Middle frontal gyrus (tissue), 1 donor: ENCODE results near the gene MFSD12.
A peak's percentile ranks its signal among the peaks of the same experiment; 100 is the strongest.
"Not testable (repeated sequence)": the region's sequence is repeated elsewhere in the genome, so short reads cannot be mapped to it uniquely, and the experiment has no call there.

Experiments
- DNase-seq: peaks from one replicate; pipeline ENCODE4 v3.0.0-alpha.2; 2015; ENCODE audit warnings: low spot score; ENCODE audit errors: extremely low spot score

Gene MFSD12

DNA sequence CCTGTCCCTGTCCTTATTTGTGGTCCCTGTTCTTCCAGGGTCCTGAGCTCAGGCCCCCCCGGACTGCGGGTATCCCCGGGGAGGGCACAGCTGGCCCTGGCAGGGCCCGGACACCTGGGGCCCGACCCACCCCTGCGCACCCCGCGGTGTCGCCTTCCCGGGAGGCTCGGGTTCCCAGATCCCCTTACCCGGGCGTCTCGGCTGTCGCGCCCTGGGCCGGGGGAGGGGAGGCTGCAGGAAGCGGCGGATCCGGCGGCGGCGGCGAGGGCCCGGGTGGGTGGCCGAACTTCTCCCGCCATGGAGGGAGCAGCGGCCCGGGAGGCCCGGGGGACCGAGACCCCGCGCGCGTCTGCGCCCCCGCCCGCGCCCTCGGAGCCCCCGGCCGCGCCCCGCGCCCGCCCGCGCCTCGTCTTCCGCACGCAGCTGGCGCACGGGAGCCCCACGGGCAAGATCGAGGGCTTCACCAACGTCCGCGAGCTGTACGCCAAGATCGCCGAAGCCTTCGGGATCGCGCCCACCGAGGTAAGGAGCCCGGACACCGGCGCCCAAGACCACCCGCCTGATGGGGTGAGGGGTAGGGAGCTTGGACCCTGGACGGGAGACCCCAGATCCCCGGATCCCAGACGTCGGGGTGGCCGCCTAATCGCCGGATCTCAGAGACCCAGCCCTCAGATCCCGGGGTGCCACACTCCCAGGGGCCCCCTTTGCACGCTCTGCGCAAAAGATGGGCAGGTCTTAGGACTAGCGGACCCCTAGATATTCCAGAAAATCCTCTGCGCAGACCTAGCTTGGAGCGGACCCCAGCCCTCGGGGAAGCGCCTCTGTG lies 28.1 kb upstream of the MFSD12 start, which contains the start of gene GIPC3:
TSS of gene GIPC3 (plus strand) at position 178 of the 826 bp plus-strand sequence. CDS start at position 298, 120 bp downstream.
- DNase-seq: no peak

DNA sequence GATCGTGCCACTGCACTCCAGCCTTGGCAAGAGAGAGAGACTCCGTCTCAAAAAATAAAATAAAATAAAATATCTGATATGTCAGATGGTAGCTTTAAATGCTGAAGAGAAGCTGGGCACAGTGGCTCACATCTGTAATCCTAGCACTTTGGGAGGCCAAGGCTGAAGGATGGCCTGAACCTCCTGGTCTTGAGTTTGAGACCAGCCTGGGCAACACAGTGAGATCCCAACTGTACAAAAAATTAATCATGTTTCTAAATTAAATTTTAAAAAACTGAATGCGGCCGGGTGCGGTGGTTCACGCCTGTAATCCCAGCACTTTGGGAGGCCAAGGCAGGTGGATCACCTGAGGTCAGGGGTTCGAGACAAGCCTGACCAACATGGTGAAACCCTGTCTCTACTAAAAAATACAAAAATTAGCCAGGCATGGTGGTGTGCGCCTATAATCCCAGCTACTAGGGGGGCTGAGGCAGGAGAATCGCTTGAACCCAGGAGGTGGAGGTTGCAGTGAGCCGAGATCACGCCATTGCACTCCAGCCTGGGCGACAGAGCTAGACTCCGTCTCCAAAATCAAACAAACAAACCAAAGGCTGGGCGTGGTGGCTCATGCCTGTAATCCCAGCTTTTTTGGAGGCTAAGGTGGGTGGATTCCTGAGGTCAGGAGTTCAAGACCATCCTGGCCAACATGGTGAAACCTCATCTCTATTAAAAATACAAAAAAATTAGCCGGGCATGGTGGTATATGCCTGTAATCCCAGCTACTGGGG lies 26.8 kb upstream of the MFSD12 start:
- DNase-seq: not testable (repeated sequence)

DNA sequence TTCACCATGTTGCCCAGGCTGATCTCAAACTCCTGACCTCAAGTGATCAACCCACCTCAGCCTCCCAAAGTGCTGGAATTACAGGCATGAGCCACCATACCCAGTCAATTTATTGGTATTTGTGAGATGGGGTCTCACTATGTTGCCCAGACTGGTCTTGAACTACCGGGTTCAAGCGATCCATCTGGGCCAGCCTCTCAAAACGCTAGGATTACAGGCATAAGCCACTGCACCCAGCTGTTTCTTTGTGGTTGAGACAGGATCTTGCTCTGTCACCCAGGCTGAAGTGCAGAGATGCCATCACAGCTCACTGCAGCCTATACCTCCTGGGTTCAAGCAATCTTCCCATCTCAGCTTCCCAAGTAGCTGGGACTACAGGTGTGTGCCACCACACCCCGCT lies 24.4 kb upstream of the MFSD12 start:
- DNase-seq: not testable (repeated sequence)

DNA sequence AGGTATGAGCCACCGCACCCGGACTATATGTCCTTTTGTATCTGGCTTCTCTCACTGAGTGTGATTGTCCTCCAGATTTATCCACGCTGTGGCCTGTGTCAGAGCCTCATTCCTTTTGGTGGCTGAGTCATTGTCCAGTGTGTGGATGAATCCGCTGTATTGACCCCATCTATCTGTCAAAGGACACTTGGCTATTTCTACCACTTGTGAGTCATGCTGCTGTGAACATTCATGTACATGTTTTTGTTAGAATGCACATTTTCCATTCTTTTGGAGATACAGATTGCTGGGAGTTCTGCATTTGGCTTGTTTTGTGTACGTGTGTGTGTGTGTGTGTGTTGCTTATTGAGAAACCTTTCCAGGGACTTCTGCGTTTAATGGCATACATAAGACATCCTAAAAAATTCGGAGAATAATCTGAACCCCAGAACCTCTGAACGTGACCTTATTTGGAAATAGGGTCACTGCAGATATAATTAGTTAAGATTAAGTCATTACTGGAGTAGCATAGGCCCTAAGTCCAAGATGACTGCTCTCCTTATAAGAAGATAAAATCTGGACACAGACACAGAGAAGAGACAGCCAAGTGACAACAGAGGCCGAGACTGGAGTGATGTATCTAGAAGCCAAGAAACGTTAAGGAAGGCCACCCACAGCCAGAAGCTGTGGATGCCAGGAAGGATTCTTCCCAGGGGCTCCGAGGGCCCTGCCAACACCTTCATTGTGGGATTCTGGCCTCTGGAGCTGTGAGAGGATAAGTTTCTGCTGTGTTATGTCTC lies 23.0 kb upstream of the MFSD12 start:
- DNase-seq: no peak

DNA sequence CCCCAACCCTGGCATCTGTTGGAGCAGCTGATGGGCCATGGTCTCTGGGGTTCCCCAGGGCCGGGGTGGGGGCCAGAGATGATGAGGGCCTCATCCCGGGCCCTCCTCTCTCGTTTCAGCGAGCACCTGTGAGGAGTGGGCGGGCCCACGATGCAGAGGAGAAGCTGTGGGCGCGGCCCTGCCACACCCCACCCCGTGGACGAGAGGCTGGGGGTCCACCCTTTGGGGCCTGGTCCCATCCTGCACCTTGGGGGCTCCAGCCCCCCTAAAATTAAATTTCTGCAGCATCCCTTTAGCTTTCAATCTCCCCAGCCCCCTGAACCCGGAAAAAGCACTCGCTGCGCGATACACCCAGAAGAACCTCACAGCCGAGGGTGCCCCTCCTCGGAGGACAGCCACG lies 21.0 kb upstream of the MFSD12 start:
- DNase-seq: no peak

DNA sequence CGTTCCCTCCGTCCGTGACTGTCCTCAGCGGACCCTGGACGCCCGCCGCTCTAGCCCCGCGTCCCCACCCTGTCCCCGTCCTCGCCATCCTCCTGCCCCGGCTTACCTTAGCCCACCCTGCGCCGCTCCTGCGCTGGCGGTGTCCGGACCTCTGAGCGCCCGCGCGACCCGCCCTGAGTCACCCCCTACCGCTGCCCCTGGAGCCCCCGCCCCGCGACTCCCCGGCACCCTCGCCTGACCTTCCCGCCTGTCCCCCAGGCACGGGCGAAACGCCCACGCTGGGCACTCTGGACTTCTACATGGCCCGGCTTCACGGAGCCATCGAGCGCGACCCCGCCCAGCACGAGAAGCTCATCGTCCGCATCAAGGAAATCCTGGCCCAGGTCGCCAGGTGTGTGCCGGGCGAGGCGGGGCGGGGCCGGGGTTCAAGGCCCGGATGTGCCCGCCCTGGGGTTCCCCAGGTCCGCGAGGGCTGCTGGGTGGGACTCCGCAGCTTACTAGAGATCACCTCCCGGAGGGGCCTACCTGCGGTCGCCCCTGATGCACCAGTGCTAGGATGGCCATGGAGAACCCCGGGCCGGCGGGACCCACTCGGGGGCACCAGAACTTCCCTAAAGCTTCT lies 20.4 kb upstream of the MFSD12 start:
- DNase-seq: no peak

DNA sequence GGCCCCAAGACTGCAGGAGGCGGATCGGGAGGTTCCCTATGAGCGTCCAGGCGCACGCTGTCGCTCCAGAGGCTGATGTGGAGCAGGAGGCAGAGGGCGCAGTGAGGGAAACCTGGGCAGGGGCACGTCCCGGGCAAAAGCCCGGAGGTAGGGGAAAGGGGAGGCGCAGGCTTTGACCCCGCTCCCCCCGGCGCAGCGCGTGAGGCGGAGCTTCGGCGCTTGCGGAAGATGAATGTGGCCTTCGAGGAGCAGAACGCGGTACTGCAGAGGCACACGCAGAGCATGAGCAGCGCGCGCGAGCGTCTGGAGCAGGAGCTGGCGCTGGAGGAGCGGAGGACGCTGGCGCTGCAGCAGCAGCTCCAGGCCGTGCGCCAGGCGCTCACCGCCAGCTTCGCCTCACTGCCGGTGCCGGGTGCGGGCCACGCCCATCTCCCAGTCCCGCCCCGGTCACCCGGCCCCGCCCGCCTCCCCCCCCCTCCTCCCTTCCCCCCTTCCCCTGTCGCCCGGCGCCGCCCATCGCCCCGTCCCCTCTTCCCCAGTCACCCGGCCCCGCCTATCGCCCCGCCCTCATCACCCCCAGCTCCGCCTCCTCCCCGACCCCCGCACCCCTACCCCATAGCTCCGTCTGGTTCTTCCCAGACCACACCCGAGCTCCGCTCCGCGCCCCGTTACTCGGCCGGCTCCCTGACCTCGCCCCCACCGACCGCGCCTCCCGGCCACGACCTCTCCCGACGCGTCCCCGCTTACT lies 19.5 kb upstream of the MFSD12 start:
- DNase-seq: peak; percentile 18

DNA sequence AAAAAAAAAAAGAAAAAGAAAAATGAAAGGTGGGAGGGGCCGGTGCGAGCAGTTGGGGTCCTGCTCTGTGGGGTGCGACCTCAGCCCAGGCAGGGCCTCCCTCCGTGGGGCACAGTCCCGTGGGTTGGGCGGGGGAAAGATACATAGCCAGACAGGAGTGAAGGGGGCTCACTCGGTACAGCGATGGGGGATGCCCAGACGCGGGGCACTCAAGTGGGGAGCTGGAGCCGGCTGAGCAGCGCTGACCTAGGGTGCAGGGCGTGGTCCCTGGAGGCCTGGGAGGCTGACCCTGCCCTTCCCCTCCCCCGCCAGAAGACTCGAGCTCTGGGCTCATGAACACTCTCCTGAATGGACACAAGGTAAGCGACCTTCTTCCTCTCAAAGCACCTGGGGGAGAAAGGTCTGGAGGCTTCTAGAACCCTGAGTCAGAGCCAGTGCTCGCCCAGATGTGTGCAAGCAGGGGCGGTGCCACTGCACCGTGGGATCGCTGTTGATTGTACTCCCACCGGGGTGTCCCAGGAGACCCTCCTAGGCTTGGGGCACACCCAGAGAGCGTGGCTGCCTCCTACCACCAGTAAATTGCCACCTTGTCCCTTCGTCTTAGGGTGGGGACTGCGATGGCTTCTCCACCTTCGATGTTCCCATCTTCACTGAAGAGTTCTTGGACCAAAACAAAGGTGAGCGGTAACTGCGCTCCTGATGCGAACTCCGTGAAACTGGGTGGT lies 18.7 kb upstream of the MFSD12 start:
- no peak for DNase-seq

DNA sequence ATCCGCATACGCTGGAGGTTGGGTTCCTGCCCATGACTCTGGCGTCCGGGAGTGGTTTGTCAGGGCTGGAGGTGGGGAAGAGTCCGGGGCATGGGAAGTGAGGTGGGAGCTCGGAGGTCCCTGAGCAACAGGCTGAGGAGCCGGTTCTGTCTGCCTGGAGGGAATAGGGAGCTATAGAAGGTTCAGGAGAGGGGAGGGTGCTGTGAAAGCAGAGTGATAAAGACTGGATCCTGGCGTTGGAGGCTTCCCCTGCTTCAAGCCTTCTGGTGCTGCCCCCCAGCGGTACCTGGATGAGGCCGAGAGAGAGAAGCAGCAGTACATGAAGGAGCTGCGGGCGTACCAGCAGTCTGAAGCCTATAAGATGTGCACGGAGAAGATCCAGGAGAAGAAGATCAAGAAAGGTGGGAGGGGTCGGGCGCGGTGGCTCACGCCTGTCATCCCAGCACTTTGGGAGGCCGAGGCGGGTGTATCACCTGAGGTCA lies 17.9 kb upstream of the MFSD12 start:
- DNase-seq: no peak

DNA sequence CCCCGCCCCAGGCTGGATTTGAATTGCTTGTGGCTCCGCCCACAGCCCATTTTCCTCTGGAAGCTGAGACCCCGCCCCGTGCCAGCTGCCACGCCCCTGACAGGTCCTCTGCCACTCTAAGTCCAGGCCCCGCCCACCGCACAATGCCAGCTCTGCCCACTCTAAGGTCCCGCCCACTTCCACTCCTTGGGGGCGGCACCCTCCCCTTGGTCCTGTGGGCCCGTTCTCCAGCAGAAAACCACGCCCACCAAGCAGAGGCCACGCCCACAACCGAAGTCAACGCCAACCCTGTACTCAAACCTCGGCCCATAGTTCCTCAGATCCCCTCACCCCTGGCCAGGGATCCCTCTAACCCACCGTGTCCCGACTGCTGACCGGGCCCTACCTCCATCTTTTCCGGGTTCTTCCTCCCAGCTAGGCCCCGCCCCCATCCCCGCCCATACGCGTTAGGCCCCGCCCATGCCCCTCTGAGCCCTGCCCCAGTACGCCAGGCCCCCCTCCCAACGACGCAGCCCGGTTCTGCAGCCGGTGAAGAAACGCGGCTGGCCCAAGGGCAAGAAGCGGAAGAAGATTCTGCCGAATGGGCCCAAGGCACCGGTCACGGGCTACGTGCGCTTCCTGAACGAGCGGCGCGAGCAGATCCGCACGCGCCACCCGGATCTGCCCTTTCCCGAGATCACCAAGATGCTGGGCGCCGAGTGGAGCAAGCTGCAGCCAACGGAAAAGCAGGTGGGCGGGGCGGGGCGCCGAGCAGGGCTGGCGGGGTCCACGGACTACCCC lies 16.7 kb upstream of the MFSD12 start:
- DNase-seq: peak; percentile 9

DNA sequence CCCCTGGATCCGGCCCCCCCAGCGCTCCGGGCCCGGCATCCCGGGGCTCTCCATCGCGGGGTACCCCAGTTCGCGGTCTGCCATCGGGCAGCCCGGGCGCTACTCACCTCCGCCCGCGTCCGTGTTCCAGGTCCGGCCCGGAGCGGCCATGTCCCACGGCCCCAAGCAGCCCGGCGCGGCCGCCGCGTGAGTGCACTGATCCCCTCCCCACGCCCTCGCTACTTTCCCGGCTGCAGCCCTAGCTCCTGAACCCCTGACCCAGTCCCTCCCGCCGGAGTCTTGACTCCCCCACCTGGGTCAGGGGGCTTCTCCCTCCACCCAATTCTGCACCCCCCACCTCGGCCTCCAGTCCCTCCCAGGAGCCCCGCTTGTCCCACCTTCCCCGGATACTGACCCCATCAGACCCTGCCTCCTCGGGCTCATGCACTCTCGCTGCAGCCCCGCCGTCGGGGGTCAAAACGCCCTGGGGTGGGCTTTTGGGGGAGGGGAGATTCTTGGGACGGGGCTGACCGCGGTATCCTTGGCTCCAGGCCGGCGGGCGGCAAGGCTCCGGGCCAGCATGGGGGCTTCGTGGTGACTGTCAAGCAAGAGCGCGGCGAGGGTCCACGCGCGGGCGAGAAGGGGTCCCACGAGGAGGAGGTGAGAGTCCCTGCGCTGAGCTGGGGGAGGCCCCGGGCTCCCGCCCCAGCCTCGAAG lies 15.9 kb upstream of the MFSD12 start:
- no peak for DNase-seq

DNA sequence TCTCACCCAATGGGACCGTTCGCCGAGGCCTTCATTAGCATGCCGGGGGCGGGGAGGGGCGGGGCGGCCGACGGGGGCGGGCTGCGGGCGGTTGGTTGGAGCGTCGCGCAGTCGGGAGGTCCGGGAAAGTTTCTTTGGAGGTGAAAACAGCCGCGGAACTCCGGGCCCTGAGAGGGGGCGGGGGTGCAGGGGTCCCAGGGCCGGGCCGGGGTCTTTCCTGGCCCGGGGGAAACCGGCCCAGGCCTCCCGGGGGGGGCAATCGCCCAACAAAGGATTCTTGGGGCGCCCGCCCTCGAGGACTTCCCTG lies 15.4 kb upstream of the MFSD12 start, which contains the start of gene HMG20B:
TSS of gene HMG20B (plus strand) at position 90 of the 307 bp plus-strand sequence. CDS start 366 bp downstream, outside the sequence.
- no peak for DNase-seq

DNA sequence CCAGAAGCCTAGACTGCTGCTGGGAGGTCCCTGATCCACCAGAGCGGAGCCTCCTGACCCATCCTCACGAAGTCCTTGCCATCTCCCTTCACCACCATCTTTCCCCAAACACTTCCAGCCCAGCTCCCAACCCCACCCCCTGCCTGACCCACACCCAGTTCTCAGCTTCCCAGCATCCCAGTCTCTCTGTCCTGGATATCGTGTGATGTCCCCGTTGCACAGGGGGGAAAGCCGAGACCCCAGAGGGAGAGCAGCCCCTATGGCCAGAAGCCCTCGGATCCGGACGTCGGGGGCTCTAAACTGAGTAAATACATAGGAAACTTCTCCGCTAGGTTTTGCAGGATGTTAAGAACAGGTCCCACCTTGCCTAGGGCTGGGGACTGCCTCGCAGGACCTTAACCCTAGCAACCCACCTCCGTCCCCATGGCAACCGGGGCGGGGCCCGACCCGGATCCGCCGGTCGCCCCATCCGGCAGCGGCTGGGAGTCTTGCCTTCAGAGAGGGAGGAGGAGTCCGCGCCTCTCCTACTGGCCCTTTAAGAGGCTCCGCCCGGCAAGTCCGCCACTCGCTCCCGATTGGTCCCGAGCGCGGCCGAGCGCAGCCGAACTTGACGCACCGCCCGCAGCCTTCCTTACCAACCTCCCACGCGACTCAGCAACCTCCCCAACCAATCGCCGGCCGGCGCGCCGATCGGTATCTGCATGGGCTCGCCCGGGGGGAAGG lies 14.9 kb upstream of the MFSD12 start:
- peak; percentile 99 for DNase-seq

DNA sequence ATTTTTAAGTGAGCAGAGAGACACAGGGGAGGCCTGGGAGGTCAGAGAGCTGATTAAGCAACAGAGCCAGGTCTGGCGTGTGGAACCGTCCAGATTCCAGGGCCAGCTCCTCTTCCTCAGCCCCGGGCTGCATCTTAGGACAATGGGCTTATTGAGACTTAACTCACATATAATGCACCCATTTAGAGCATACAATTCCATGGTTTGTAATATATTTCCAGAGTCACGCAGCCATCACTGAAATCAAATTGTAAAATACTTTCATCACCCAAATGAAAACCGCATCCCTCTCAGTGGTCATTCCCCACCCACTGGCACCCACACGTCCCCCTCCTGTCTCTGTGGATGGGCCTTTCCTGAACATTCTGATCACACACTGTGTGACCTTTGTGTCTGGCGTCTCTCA lies 13.2 kb upstream of the MFSD12 start:
- DNase-seq: peak; percentile 5

DNA sequence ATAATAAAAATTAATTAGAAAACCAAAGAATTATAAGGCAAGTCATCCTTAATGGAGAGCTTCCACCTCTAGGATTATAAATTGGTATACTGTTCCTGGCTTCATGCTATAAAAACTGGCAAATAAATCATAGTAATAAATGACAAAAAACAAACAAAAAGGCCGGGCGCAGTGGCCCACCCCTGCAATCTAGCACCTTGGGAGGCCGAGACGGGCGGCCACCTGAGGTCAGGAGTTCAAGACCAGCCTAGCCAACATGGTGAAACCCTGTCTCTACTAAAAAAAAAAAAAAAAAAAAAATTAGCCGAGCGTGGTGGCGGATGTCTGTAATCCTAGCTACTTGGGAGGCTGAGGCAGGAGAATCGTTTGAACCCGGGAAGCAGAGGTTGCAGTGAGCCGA lies 12.7 kb upstream of the MFSD12 start:
- DNase-seq: not testable (repeated sequence)

DNA sequence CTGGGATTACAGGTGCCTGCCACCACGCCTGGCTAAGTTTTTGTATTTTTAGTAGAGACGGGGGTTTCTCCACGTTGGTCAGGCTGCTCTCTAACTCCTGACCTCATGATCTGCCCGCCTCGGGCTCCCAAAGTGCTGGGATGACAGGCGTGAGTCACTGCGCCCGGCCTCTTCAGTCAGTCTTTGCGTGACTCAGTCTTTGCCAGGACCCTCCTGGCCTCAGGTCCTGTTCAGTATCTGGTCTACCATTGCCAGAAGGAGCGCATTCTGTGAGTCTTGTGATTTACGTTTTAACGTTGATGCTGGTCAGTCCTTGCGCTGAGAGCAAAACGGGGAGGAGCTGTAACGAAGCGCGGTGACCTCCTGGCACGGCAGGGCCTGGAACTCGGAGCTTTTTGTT lies 7.8 kb upstream of the MFSD12 start:
- DNase-seq: no peak

DNA sequence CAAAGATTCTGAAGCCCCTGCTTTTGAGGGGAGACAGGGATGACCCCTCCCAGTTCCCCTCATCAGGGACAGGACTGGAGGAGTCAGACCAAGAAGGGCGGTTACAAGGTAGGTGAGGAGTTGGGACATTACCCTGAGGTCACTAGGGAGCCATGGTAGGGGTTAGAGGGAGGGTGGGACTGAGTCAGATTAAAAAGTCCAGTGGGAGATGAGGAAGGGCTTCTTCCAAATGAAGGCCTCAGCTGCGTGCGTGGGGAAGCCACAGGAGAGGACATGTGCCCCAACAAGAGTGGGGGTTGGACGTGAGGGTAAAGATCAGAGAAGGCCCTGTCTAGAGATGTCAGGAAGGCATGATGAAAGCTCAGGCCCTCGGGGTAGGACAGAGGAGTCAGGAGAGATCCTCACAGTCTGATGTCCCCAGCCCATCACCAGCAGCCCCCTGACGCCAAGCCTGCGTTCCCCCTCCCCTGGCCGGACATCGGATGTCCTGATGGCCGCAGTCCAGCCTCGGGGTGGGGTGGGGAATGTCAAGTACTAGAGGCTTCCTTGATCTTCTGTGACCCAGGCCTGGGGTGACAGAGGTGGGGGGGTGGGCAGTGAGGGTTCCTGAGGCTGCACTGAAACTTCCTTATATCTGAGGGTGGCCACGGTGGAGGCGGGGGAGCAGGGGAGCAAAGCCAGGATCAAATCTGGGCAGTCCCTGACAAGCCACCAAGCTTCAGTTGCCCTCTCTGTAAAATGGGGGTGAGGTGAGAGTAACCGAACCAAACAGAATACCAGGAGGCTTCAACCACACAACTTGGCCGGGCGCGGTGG lies 6.5 kb upstream of the MFSD12 start:
- no peak for DNase-seq
